Naive thymus-derived CD4-positive, alpha-beta T cell (primary cell): ENCODE measurements around the gene ESRRA. TPM values are rescaled to one million over a fixed set of nuclear protein-coding genes. Genes with fewer than 3 reads are reported as not detected.

ENCODE experiments used
- ATAC-seq: fragments of 150-1000 bp; cut with Tn5 transposase; 2 replicates; pipeline ENCODE4 v1.10.0; 2021; ENCODE audit warnings: mild to moderate bottlenecking, moderate library complexity
- CTCF ChIA-PET: fragments of 350-600 bp; sonication (Branson Sonifier 250); formaldehyde crosslinking; loops from one replicate; lab custom pipeline; 2021; ENCODE audit warnings: antibody characterized with exemption; lab: Charles Lee
- POLR2A ChIA-PET: fragments of 350-600 bp; sonication (Branson Sonifier 250); formaldehyde crosslinking; loops from one replicate; lab custom pipeline; 2021; ENCODE audit warnings: antibody characterized with exemption, inconsistent platforms; lab: Charles Lee
- DNase-seq, 9 donors: peaks; one replicate each; pipeline versions ENCODE4 v3.0.0 to v3.0.0-alpha.2; 2020 to 2022; ENCODE audit warnings: mixed read lengths in 1 of 9
- H3K27ac ChIP-seq: one replicate; pipeline ENCODE4 v1.7.0; 2013; ENCODE audit warnings: mild to moderate bottlenecking, low read depth, low read length, moderate library complexity
- H3K27me3 ChIP-seq, 2 donors: one replicate each; pipeline ENCODE4 v1.7.0; 2013; ENCODE audit warnings: low read length in 2 of 2, mild to moderate bottlenecking in 2 of 2, moderate library complexity in 2 of 2; ENCODE audit not compliant: control insufficient read depth in 2 of 2, insufficient read depth in 2 of 2
- H3K36me3 ChIP-seq, 3 experiments: 1 replicate in 2 of 3; 2 replicates in 1 of 3; pipeline ENCODE4 v1.7.0; 2013; ENCODE audit warnings: low read length in 3 of 3, mild to moderate bottlenecking in 3 of 3, moderate library complexity in 1 of 3; ENCODE audit not compliant: insufficient read depth in 3 of 3, control insufficient read depth in 2 of 3
- H3K4me1 ChIP-seq, 2 donors: one replicate each; pipeline ENCODE4 v1.7.0; 2013; ENCODE audit warnings: low read length in 2 of 2, mild to moderate bottlenecking in 2 of 2, moderate library complexity in 1 of 2; ENCODE audit not compliant: control insufficient read depth in 2 of 2, insufficient read depth in 2 of 2
- H3K4me3 ChIP-seq: 2 replicates; pipeline ENCODE4 v1.7.0; 2013; ENCODE audit warnings: mild to moderate bottlenecking, low read length
- H3K9me3 ChIP-seq, 3 experiments: 1 replicate in 2 of 3; 2 replicates in 1 of 3; pipeline ENCODE4 v1.7.0; 2013; ENCODE audit warnings: low read length in 3 of 3; ENCODE audit not compliant: control insufficient read depth in 2 of 3
- H3K27ac Mint-ChIP-seq, 9 donors: one replicate each; pipeline ENCODE4 v1.8.0; 2020 to 2022; ENCODE audit warnings: mixed read lengths in 9 of 9, mild to moderate bottlenecking in 8 of 9, moderate library complexity in 5 of 9, inconsistent platforms in 2 of 9
- H3K27me3 Mint-ChIP-seq, 5 donors: one replicate each; pipeline ENCODE4 v1.8.0; 2021 to 2022; ENCODE audit warnings: mixed read lengths in 5 of 5, mild to moderate bottlenecking in 1 of 5
- H3K36me3 Mint-ChIP-seq, 5 donors: one replicate each; pipeline ENCODE4 v1.8.0; 2020 to 2022; ENCODE audit warnings: mixed read lengths in 5 of 5, mild to moderate bottlenecking in 3 of 5, inconsistent platforms in 1 of 5
- H3K4me1 Mint-ChIP-seq, 7 donors: one replicate each; pipeline ENCODE4 v1.8.0; 2020 to 2022; ENCODE audit warnings: mixed read lengths in 7 of 7, mild to moderate bottlenecking in 3 of 7, inconsistent platforms in 1 of 7
- H3K4me3 Mint-ChIP-seq, 10 donors: one replicate each; pipeline ENCODE4 v1.8.0; 2020 to 2022; ENCODE audit warnings: mild to moderate bottlenecking in 10 of 10, mixed read lengths in 10 of 10, moderate library complexity in 6 of 10, inconsistent platforms in 2 of 10
- H3K9me3 Mint-ChIP-seq, 11 donors: one replicate each; pipeline ENCODE4 v1.8.0; 2020 to 2022; ENCODE audit warnings: mixed read lengths in 11 of 11, mild to moderate bottlenecking in 4 of 11, inconsistent platforms in 1 of 11, moderate library complexity in 1 of 11
- intact Hi-C, 2 donors: fragments of 100-400 bp; cut with micrococcal nuclease; formaldehyde crosslinking; loops; one replicate each; pipeline ENCODE4 v1.15.1; 2023
- polyA plus RNA-seq, 2 donors: library from polyadenylated mRNA; unstranded; fragments of 300-500 nt; fragmentation: Illumina TruSeq; gene quantifications; one replicate each; pipeline ENCODE4 v1.2.3, GENCODE V29; 2021
- total RNA-seq, 6 experiments: library from RNA in 5 of 6; stranded (reverse) in 5 of 6; gene quantifications; 1 replicate in 5 of 6; 2 replicates in 1 of 6; pipeline ENCODE4 v1.2.3 and lab custom pipeline; 2021 to 2026

Gene ESRRA
- total and polyA plus RNA-seq, 7 experiments from 2014 or later = 5.3 to 42.0 (median 26.8) TPM

DNA sequence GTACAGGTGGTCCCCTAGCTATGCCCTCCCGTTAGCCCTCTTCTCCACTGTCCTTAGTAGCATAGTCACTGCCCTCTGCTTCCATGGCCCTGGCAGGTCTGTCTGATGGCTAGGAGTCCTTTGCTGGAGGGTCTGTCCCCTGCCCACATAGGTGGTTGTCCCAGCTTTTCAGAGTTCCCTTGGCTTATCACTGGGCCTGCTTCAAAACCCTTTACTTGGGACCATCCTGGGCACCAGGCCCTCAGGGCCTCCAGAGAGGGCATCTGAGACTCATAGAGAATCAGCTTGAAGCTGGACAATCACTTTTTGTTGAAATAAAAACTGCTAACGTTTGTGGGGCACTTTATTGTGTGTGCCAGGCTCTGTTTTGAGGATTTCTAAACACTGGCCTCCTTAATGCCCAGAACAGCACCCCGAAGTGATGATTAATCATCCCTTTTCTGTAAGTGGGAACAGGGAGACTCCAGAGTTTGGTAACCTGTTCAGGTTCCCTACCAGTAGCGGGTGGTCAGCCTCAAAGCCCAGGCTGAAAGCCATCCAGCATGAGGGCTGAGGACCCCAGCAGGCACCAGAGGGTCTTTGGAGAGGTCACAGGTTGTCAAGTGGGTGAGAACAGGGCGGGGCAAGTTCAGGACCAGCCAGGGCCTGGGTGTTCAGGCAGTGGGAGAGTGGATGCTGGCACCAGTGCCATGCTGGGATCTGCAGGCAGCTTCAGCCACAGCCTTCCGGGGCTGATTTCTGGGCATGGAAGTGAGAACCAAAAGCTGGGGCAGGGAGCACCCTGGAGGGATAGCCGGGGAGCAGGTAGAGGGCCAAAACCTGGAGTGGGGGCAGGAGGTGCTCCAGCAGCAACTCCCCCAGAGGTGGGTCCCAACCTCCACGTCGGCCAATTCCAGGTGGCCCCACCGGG is 14.7 kb upstream of the ESRRA start:
- ChIA-PET CTCF (interaction anchor here (1.0 to 2.0 kb wide), 3 partner anchors 11 to 86 kb away, joined by 3 to 9 read pairs (median 5); partner anchors contain the start of genes CATSPERZ and NUDT22), POLR2A (interaction anchor here (0.7 kb wide), 1 partner anchor 27 kb away, joined by 3 read pairs; the partner anchor contains the start of genes PRDX5 and TRMT112)
- Mint-ChIP-seq H3K9me3 (peaks cover 0 to 2% (median 0%) of the 10 kb centered on the region in 11 donors), H3K27ac (peak overlapping the region in 2 of 9 donors; percentile 41 to 50), H3K27me3 (peaks cover 28 to 44% (median 36%) of the 10 kb centered on the region in 5 donors), H3K4me1 (peaks cover 12 to 20% (median 14%) of the 10 kb centered on the region in 7 donors), H3K4me3 (peak overlapping the region; percentile 28 to 88 (median 66)), H3K36me3 (peaks cover 0 to 3% (median 0%) of the 10 kb centered on the region in 5 donors)
- no peak for ATAC-seq
- peaks cover 0 to 9% of the 10 kb centered on the region in 2 donors for H3K27me3 ChIP-seq
- no peak overlapping the region for H3K4me3 ChIP-seq
- H3K27ac ChIP-seq = no peak overlapping the region
- no peaks in the 10 kb centered on the region for H3K36me3 ChIP-seq
- H3K4me1 ChIP-seq = peaks cover 4 to 5% of the 10 kb centered on the region in 2 donors
- intact Hi-C loops = no loop called here
- no peaks in the 10 kb centered on the region for H3K9me3 ChIP-seq
- DNase-seq = no peak

DNA sequence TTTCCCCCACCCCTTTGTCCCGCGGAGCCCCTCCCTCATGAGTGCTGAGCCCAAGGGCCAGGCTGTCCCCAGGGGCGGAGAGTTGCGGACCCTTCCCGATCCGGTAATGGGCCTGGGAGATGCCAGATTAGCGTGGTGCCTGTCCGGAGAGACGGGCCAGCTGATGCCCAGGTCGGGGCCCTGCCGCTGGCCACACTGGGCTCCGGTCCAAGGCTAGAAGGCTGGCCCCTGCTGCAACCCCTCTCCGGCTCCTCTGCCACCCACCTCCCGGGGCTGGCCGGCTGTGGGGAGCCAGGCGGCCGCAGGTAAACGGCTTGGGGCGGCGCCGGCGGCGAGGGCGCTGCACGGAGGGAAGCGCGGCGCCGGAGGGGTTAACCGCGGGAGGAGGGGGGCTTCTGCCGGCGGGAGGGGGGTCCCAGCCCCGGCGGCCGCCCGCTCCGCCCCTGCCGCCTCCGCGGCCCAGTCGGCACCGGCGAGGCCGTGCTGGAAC is 14.0 kb upstream of the ESRRA start, which contains the start of gene KCNK4:
Gene KCNK4, plus strand, starts transcription at position 41 of the 490 bp plus-strand sequence. CDS start 1,717 bp downstream, outside the sequence.
- CTCF ChIA-PET = no interaction called here
- H3K36me3 Mint-ChIP-seq = peaks cover 0 to 3% (median 0%) of the 10 kb centered on the region in 5 donors
- H3K4me1 Mint-ChIP-seq = peaks cover 11 to 17% (median 14%) of the 10 kb centered on the region in 7 donors
- Histone ChIP-seq H3K27me3 (peaks cover 0 to 9% of the 10 kb centered on the region in 2 donors), H3K4me1 (peaks cover 0 to under 1% of the 10 kb centered on the region in 2 donors), H3K9me3 (no peaks in the 10 kb centered on the region), H3K36me3 (no peaks in the 10 kb centered on the region), H3K4me3 (no peak within 1 kb of the TSS), H3K27ac (no peak within 1 kb of the TSS)
- peak within 1 kb of the TSS in 2 of 9 donors; percentile 41 to 50 for H3K27ac Mint-ChIP-seq
- H3K4me3 Mint-ChIP-seq = peak within 1 kb of the TSS; percentile 28 to 88 (median 66)
- POLR2A ChIA-PET = no interaction called here
- DNase-seq (no peak), ATAC-seq (no peak)
- intact Hi-C loops = no loop called here
- peaks cover 35 to 51% (median 37%) of the 10 kb centered on the region in 5 donors for H3K27me3 Mint-ChIP-seq
- H3K9me3 Mint-ChIP-seq = peaks cover 0 to 2% (median 0%) of the 10 kb centered on the region in 11 donors

DNA sequence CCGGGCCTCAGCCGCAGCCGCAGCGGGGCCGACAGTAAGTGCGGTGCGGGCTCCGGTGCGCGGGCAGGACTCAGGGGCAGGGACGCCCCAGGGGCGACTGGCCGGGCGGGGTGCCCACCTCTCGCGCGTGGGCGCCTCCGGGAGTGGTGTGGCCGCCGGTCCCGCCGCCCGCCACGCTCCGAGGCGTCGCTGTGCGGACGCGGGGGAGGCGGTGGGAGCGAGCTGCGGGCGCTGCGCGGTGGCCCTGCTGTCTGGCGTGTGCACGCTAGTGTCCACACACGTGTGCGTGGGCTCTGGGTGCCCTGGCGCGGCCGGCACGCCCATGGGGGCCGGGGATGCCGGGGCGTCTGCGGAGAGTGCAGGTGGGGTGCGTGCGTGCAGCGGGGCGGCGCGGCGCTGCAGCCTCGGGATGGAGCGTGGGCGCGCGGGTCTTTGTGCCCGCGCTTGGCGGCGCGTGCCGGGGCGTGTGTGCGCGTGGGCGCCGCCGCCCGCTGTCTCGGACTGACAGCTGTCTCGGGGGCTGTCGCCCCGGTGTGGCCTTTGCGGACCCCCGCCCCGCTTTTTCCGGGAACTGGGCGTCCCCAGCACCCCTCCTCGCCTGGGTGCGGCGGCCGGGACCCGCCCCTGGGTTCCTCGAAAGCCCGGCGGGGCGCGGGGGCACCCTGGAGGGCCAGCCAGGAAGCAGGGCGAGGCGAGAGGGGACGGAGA is 13.4 kb upstream of the ESRRA start:
- ChIA-PET CTCF (no interaction called here), POLR2A (interaction anchor here (1.3 kb wide), 1 partner anchor 106 kb away, joined by 6 read pairs; the partner anchor contains the start of gene STIP1)
- H3K9me3 ChIP-seq = no peaks in the 10 kb centered on the region
- intact Hi-C loops = loop anchor here in 1 of 2 donors (1.0 kb wide), 1 partner anchor 9 kb away; no protein-coding TSS in a partner anchor
- peak overlapping the region in 3 of 10 donors; percentile 57 to 83 (median 77) for H3K4me3 Mint-ChIP-seq
- no peak overlapping the region for H3K27ac Mint-ChIP-seq
- ATAC-seq (peak; percentile 57), DNase-seq (peak in 3 of 9 donors; percentile 25 to 28 (median 27))
- peaks cover 0 to 3% (median 0%) of the 10 kb centered on the region in 5 donors for H3K36me3 Mint-ChIP-seq
- peaks cover 0 to 11% of the 10 kb centered on the region in 2 donors for H3K27me3 ChIP-seq
- H3K9me3 Mint-ChIP-seq = peaks cover 0 to 2% (median 0%) of the 10 kb centered on the region in 11 donors
- no peaks in the 10 kb centered on the region for H3K4me1 ChIP-seq
- H3K36me3 ChIP-seq = no peaks in the 10 kb centered on the region
- H3K4me1 Mint-ChIP-seq = peaks cover 5 to 11% (median 8%) of the 10 kb centered on the region in 7 donors
- H3K4me3 ChIP-seq = no peak overlapping the region
- H3K27me3 Mint-ChIP-seq = peaks cover 39 to 57% (median 43%) of the 10 kb centered on the region in 5 donors
- H3K27ac ChIP-seq = no peak overlapping the region

DNA sequence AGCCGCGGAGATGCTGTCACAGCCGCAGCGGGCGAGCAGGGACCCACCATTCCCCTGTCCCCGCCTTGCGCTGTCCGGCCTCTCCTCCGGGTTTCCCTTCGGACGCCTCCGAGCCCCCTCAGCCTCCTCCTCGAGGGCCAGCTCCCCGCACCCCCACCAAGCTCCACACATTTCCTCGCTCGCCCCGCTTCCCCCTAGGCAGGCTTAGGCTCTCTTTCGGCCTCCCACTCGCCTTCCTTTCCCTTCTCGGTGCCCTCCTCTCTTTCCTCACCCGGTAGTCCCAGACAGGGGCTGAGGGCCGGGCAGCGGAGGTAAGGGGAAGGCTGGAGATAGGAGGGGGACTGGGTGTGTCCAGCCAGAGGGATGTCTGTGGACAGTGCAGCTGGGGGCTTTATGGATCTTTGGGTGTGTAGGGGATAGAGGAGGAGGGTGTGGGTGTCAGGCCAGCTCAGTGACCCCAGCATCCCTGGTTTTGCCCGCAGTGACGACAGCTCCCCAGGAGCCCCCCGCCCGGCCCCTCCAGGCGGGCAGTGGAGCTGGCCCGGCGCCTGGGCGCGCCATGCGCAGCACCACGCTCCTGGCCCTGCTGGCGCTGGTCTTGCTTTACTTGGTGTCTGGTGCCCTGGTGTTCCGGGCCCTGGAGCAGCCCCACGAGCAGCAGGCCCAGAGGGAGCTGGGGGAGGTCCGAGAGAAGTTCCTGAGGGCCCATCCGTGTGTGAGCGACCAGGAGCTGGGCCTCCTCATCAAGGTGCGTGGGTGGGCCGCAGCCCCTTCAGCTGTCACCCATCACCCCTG is 12.7 kb upstream of the ESRRA start:
- DNase-seq (no peak), ATAC-seq (no peak)
- H3K36me3 ChIP-seq = no peaks in the 10 kb centered on the region
- peak overlapping the region in 1 of 9 donors; percentile 43 for H3K27ac Mint-ChIP-seq
- H3K9me3 Mint-ChIP-seq = peaks cover 0 to 2% (median 0%) of the 10 kb centered on the region in 11 donors
- H3K4me3 Mint-ChIP-seq = peak overlapping the region in 9 of 10 donors; percentile 36 to 83 (median 66)
- ChIA-PET POLR2A (interaction anchor here (1.1 to 1.3 kb wide), 2 partner anchors 8 to 107 kb away, joined by 3 to 6 read pairs; partner anchors contain the start of genes BAD and STIP1), CTCF (interaction anchor here (0.5 kb wide), 1 partner anchor 88 kb away, joined by 3 read pairs; no protein-coding TSS in a partner anchor)
- H3K27me3 Mint-ChIP-seq = peaks cover 45 to 65% (median 51%) of the 10 kb centered on the region in 5 donors
- H3K27me3 ChIP-seq = peaks cover 0 to 15% of the 10 kb centered on the region in 2 donors
- H3K4me1 Mint-ChIP-seq = peaks cover 9 to 13% (median 10%) of the 10 kb centered on the region in 7 donors
- no peaks in the 10 kb centered on the region for H3K4me1 ChIP-seq
- H3K9me3 ChIP-seq = no peaks in the 10 kb centered on the region
- no peak overlapping the region for H3K4me3 ChIP-seq
- H3K27ac ChIP-seq = no peak overlapping the region
- intact Hi-C loops = loop anchor here in 1 of 2 donors (1.0 kb wide), 1 partner anchor 9 kb away; no protein-coding TSS in a partner anchor
- peaks cover 0 to 3% (median 0%) of the 10 kb centered on the region in 5 donors for H3K36me3 Mint-ChIP-seq

DNA sequence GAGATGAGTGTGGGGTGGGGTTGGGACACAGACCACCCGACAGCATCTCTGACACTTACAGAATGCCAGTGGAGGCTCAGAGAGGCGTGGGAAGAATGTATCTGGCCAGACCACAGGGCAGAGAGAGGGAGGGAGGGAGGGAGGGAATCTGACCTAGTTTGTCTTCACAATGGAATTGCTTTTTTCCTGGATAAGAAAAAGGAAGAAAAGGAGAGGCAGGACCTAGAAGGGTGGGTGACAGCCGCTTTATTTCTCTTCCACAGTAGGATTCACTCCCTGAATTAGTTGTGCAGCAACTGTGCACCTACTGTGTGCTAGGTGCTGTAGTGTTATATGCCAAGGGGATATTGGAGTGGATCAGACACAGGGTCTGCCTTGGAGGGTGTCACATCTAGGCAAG is 10.6 kb upstream of the ESRRA start:
- H3K9me3 Mint-ChIP-seq = peaks cover 0 to 4% (median 0%) of the 10 kb centered on the region in 11 donors
- ChIA-PET CTCF (interaction anchor here (0.9 kb wide), 1 partner anchor 91 kb away, joined by 4 read pairs; no protein-coding TSS in a partner anchor), POLR2A (interaction anchor here (0.6 to 0.7 kb wide), 2 partner anchors 68 to 104 kb away, joined by 3 read pairs; no protein-coding TSS in a partner anchor)
- Histone ChIP-seq H3K4me1 (peaks cover 1 to 9% of the 10 kb centered on the region in 2 donors), H3K4me3 (no peak overlapping the region), H3K36me3 (no peaks in the 10 kb centered on the region), H3K27ac (no peak overlapping the region), H3K9me3 (no peaks in the 10 kb centered on the region), H3K27me3 (peaks cover 3 to 24% of the 10 kb centered on the region in 2 donors)
- H3K4me1 Mint-ChIP-seq = peaks cover 12 to 23% (median 18%) of the 10 kb centered on the region in 7 donors
- H3K27ac Mint-ChIP-seq = peak overlapping the region in 1 of 9 donors; percentile 20
- intact Hi-C loops = no loop called here
- H3K27me3 Mint-ChIP-seq = peaks cover 57 to 84% (median 64%) of the 10 kb centered on the region in 5 donors
- no peak for DNase-seq
- ATAC-seq = no peak
- no peak overlapping the region for H3K4me3 Mint-ChIP-seq
- peaks cover 0 to 3% (median 0%) of the 10 kb centered on the region in 5 donors for H3K36me3 Mint-ChIP-seq
